GM23338 (cell line): ENCODE measurements around the gene TPRG1. TPM values are rescaled to one million over a fixed set of nuclear protein-coding genes. Genes with fewer than 3 reads are reported as not detected.
A peak's percentile ranks its signal among the peaks of the same experiment; 100 is the strongest.

ENCODE experiments used
- ATAC-seq: fragments of 200-7000 bp; cut with Tn5 transposase; 3 replicates; pipeline ENCODE4 v1.9.1; 2020
- DNase-seq: peaks from one replicate; pipeline ENCODE4 v3.0.0-alpha.2; 2015; ENCODE audit warnings: low spot score
- H2AFZ ChIP-seq: fragments of 200-600 bp; sonication (generic); 2 replicates; pipeline ENCODE4 v1.8.0; 2016; ENCODE audit warnings: antibody characterized with exemption, mild to moderate bottlenecking, moderate library complexity
- H3F3A ChIP-seq: fragments of 200-600 bp; sonication (generic); replicated peaks from 2 replicates; pipeline ENCODE4 v1.8.0; 2017; ENCODE audit warnings: antibody characterized with exemption, mixed run types, low read depth
- H3K27ac ChIP-seq: fragments of 200-600 bp; sonication (generic); 2 replicates; pipeline ENCODE4 v1.6.1; 2016; ENCODE audit warnings: low read depth
- H3K27me3 ChIP-seq: fragments of 200-600 bp; sonication (generic); 2 replicates; pipeline ENCODE4 v1.8.0; 2016; ENCODE audit warnings: mild to moderate bottlenecking, mixed run types, moderate library complexity; ENCODE audit not compliant: insufficient read depth
- H3K36me3 ChIP-seq: fragments of 200-600 bp; sonication (generic); 2 replicates; pipeline ENCODE4 v1.8.0; 2016; ENCODE audit warnings: mild to moderate bottlenecking; ENCODE audit not compliant: insufficient read depth
- H3K4me1 ChIP-seq: fragments of 200-600 bp; sonication (generic); 2 replicates; pipeline ENCODE4 v1.8.0; 2016; ENCODE audit warnings: mild to moderate bottlenecking, moderate library complexity; ENCODE audit not compliant: insufficient read depth
- H3K4me2 ChIP-seq: fragments of 200-600 bp; sonication (generic); 2 replicates; pipeline ENCODE4 v1.7.1; 2017; ENCODE audit warnings: mixed run types
- H3K4me3 ChIP-seq: fragments of 200-600 bp; sonication (generic); 2 replicates; pipeline ENCODE4 v1.6.1; 2016; ENCODE audit warnings: mixed run types
- H3K79me2 ChIP-seq: fragments of 200-600 bp; sonication (generic); replicated peaks from 2 replicates; pipeline ENCODE4 v1.8.0; 2017; ENCODE audit warnings: mild to moderate bottlenecking; ENCODE audit not compliant: insufficient read depth
- H3K9me2 ChIP-seq: fragments of 200-600 bp; sonication (generic); 2 replicates; pipeline ENCODE4 v1.8.0; 2017; ENCODE audit not compliant: insufficient read depth
- H4K20me1 ChIP-seq: fragments of 200-600 bp; sonication (generic); replicated peaks from 2 replicates; pipeline ENCODE4 v1.8.0; 2017; ENCODE audit warnings: mild to moderate bottlenecking; ENCODE audit not compliant: insufficient read depth
- H3K27ac Mint-ChIP-seq: 2 replicates; pipeline ENCODE4 v1.8.0; 2020; ENCODE audit warnings: inconsistent platforms, mild to moderate bottlenecking, moderate library complexity, mixed read lengths
- H3K27me3 Mint-ChIP-seq: 3 replicates; pipeline ENCODE4 v1.8.0; 2022; ENCODE audit warnings: low read depth, mild to moderate bottlenecking, moderate library complexity, mixed read lengths, inconsistent platforms; ENCODE audit not compliant: insufficient read depth, poor library complexity
- H3K36me3 Mint-ChIP-seq: 3 replicates; pipeline ENCODE4 v1.8.0; 2021; ENCODE audit warnings: low read depth, mild to moderate bottlenecking, inconsistent platforms, moderate library complexity, mixed read lengths
- H3K4me1 Mint-ChIP-seq: 3 replicates; pipeline ENCODE4 v1.8.0; 2020; ENCODE audit warnings: mild to moderate bottlenecking, inconsistent platforms, mixed read lengths
- H3K4me3 Mint-ChIP-seq: 3 replicates; pipeline ENCODE4 v1.8.0; 2021; ENCODE audit warnings: moderate library complexity, mild to moderate bottlenecking, inconsistent platforms, mixed read lengths
- H3K9me3 Mint-ChIP-seq: 3 replicates; pipeline ENCODE4 v1.8.0; 2020; ENCODE audit warnings: moderate library complexity, mild to moderate bottlenecking, inconsistent platforms, mixed read lengths
- CREB1 ChIP-seq: fragments of 250-450 bp; sonication (Bioruptor Pico); IDR thresholded peaks from 2 replicates; pipeline ENCODE4 v1.5.0; 2020; ENCODE audit warnings: low read depth, mild to moderate bottlenecking, moderate library complexity
- ETS1 ChIP-seq: IDR thresholded peaks from 2 replicates; pipeline ENCODE4 v1.6.1; 2016; ENCODE audit warnings: antibody characterized with exemption
- EZH2 ChIP-seq: fragments of 200-600 bp; sonication (generic); IDR thresholded peaks from one replicate; pipeline ENCODE4 v1.8.0; 2017; ENCODE audit warnings: antibody characterized with exemption, mild to moderate bottlenecking, low read depth; ENCODE audit not compliant: unreplicated experiment
- EZH2phosphoT487 ChIP-seq: fragments of 200-600 bp; sonication (generic); IDR thresholded peaks from one replicate; pipeline ENCODE4 v1.8.1; 2018; ENCODE audit warnings: antibody characterized with exemption; ENCODE audit not compliant: unreplicated experiment
- JUNB ChIP-seq: IDR thresholded peaks from one replicate; pipeline ENCODE4 v1.6.1; 2016; ENCODE audit warnings: antibody characterized with exemption; ENCODE audit not compliant: unreplicated experiment
- NANOG ChIP-seq: IDR thresholded peaks from 2 replicates; pipeline ENCODE4 v1.6.1; 2016; ENCODE audit warnings: antibody characterized with exemption, borderline replicate concordance
- POLR2AphosphoS5 ChIP-seq: IDR thresholded peaks from 2 replicates; pipeline ENCODE4 v1.6.1; 2016; ENCODE audit warnings: antibody characterized with exemption, low read depth
- REST ChIP-seq: IDR thresholded peaks from one replicate; pipeline ENCODE4 v1.6.1; 2018; ENCODE audit warnings: antibody characterized with exemption; ENCODE audit not compliant: unreplicated experiment
- STAT1 ChIP-seq: IDR thresholded peaks from one replicate; pipeline ENCODE4 v1.6.1; 2016; ENCODE audit warnings: antibody characterized with exemption; ENCODE audit not compliant: unreplicated experiment
- ZNF331 ChIP-seq: fragments of 250-450 bp; sonication (Bioruptor Pico); IDR thresholded peaks from 2 replicates; pipeline ENCODE4 v1.5.0; 2020; ENCODE audit warnings: low read depth, mild to moderate bottlenecking, moderate library complexity
- ZNF462 ChIP-seq: fragments of 250-450 bp; sonication (Bioruptor Pico); IDR thresholded peaks from 2 replicates; pipeline ENCODE4 v1.5.0; 2020; ENCODE audit warnings: mild to moderate bottlenecking, moderate library complexity
- polyA plus RNA-seq: library from polyadenylated mRNA; unstranded; fragments of >200 nt; fragmentation: Nextera tagmentation; extraction: Ambion mirVana; gene quantifications from 2 replicates; pipeline ENCODE4 v1.2.1, GENCODE V29; 2016
- total RNA-seq: library from RNA; depleted of rRNA; stranded (reverse); fragments of >200 nt; shearing (Covaris generic); gene quantifications from 2 replicates; pipeline ENCODE4 v1.2.3, GENCODE V29; 2014

The TPRG1 gene
- total and polyA plus RNA-seq, 2 experiments from 2014 or later = 0.74 to 1.7 TPM

GRCh38 chr3:189292667-189293484 lies 121.1 kb downstream of the TPRG1 start:
- H3K4me3 ChIP-seq = no peak overlapping the region
- peaks cover 13% of the 10 kb centered on the region for H3K4me1 ChIP-seq
- DNase-seq (no peak), ATAC-seq (no peak)
- H2AFZ ChIP-seq = 0 out of 2 replicates have a peak overlapping the region, but pooled peaks have one; percentile 52
- no peak overlapping the region for H3K27ac ChIP-seq
- H3K9me3 Mint-ChIP-seq = no peaks in the 10 kb centered on the region; the same call in 1 of the 3 replicates
- H3K27ac Mint-ChIP-seq = no peak overlapping the region
- no peak overlapping the region for H3K4me3 Mint-ChIP-seq
- no peaks in the 10 kb centered on the region for H3K79me2 ChIP-seq
- no peaks in the 10 kb centered on the region for H3K27me3 ChIP-seq
- no peaks in the 10 kb centered on the region for H3K36me3 ChIP-seq
- H3K4me1 Mint-ChIP-seq = peaks cover 17% of the 10 kb centered on the region
- H3K27me3 Mint-ChIP-seq = no peaks in the 10 kb centered on the region
- H3K4me2 ChIP-seq = no peak overlapping the region
- no peaks in the 10 kb centered on the region for H3K36me3 Mint-ChIP-seq
- no peaks in the 10 kb centered on the region for H4K20me1 ChIP-seq
- TF ChIP-seq ZNF331 = no peak
- TF ChIP-seq NANOG = no peak
- H3F3A ChIP-seq = no peaks in the 10 kb centered on the region
- no peaks in the 10 kb centered on the region for H3K9me2 ChIP-seq

GRCh38 chr3:189294649-189295048 lies 122.9 kb downstream of the TPRG1 start:
- no peaks in the 10 kb centered on the region for H3K27me3 Mint-ChIP-seq
- peaks cover 9% of the 10 kb centered on the region; the same call in 2 of the 3 replicates for H3K4me1 Mint-ChIP-seq
- no peak overlapping the region for H3K4me3 Mint-ChIP-seq
- H3K27ac ChIP-seq = no peak overlapping the region
- ATAC-seq = no peak
- no peaks in the 10 kb centered on the region for H3K79me2 ChIP-seq
- peaks cover 6% of the 10 kb centered on the region; the same call in 1 of the 2 replicates for H3K4me1 ChIP-seq
- H3F3A ChIP-seq = no peaks in the 10 kb centered on the region
- no peaks in the 10 kb centered on the region for H3K27me3 ChIP-seq
- no peak overlapping the region for H3K27ac Mint-ChIP-seq
- H4K20me1 ChIP-seq = no peaks in the 10 kb centered on the region
- H3K9me3 Mint-ChIP-seq = no peaks in the 10 kb centered on the region; the same call in 2 of the 3 replicates
- no peak overlapping the region for H3K4me3 ChIP-seq
- no peaks in the 10 kb centered on the region for H3K36me3 ChIP-seq
- DNase-seq = no peak
- H3K9me2 ChIP-seq = no peaks in the 10 kb centered on the region
- no peaks in the 10 kb centered on the region for H3K36me3 Mint-ChIP-seq
- H3K4me2 ChIP-seq = no peak overlapping the region
- H2AFZ ChIP-seq = no peak overlapping the region
- TF ChIP-seq EZH2phosphoT487 = no peak
- no peak for TF ChIP-seq EZH2
- no peak for TF ChIP-seq CREB1 (CRISPR knock-in tag)
- no peak for TF ChIP-seq REST
- no peak for TF ChIP-seq ZNF462 (CRISPR knock-in tag)
- no peak for TF ChIP-seq ETS1
- no peak for TF ChIP-seq POLR2AphosphoS5
- TF ChIP-seq STAT1 = no peak
- TF ChIP-seq NANOG = no peak
- no peak for TF ChIP-seq JUNB
